Liver (tissue), 9 donors: ENCODE data around the gene DPY19L3. TPM values are rescaled to one million over a fixed set of nuclear protein-coding genes. Genes with fewer than 3 reads are reported as not detected.

ENCODE experiments used
- DNase-seq: peaks from one replicate; pipeline ENCODE4 v3.0.0-alpha.2; 2017; ENCODE audit warnings: low spot score
- H3K27ac ChIP-seq, 2 donors: one replicate each; pipeline ENCODE4 v1.7.0; 2013; ENCODE audit warnings: inconsistent platforms in 2 of 2, low read length in 2 of 2, control low read depth in 1 of 2, low read depth in 1 of 2, mild to moderate bottlenecking in 1 of 2
- H3K27me3 ChIP-seq, 4 donors: one replicate each; pipeline versions ENCODE4 v1.6.1 to v1.7.0; 2013; ENCODE audit warnings: low read length in 3 of 4, inconsistent platforms in 1 of 4, mild to moderate bottlenecking in 1 of 4, moderate library complexity in 1 of 4; ENCODE audit not compliant: control insufficient read depth in 4 of 4, insufficient read depth in 4 of 4
- H3K36me3 ChIP-seq, 4 donors: one replicate each; pipeline versions ENCODE4 v1.6.1 to v1.7.0; 2013; ENCODE audit warnings: low read length in 3 of 4, mild to moderate bottlenecking in 3 of 4, low read depth in 1 of 4, moderate library complexity in 1 of 4; ENCODE audit not compliant: control insufficient read depth in 4 of 4, insufficient read depth in 3 of 4
- H3K4me1 ChIP-seq, 4 donors: one replicate each; pipeline versions ENCODE4 v1.6.1 to v1.7.0; 2013; ENCODE audit warnings: low read length in 3 of 4, mild to moderate bottlenecking in 3 of 4, moderate library complexity in 1 of 4; ENCODE audit not compliant: control insufficient read depth in 4 of 4, insufficient read depth in 4 of 4
- H3K4me3 ChIP-seq, 3 donors: one replicate each; pipeline versions ENCODE4 v1.6.1 to v1.7.0; 2013; ENCODE audit warnings: low read length in 3 of 3, control low read depth in 1 of 3, low read depth in 1 of 3, mild to moderate bottlenecking in 1 of 3
- H3K9ac ChIP-seq, 2 donors: one replicate each; pipeline ENCODE4 v1.7.0; 2013; ENCODE audit warnings: low read length in 2 of 2, mild to moderate bottlenecking in 2 of 2, moderate library complexity in 2 of 2, control low read depth in 1 of 2, low read depth in 1 of 2
- H3K9me3 ChIP-seq, 4 donors: one replicate each; pipeline versions ENCODE4 v1.6.1 to v1.7.0; 2013; ENCODE audit warnings: low read length in 3 of 4; ENCODE audit not compliant: control insufficient read depth in 4 of 4
- ATF3 ChIP-seq: IDR thresholded peaks from 2 replicates; pipeline ENCODE4 v1.6.1; 2016; ENCODE audit warnings: antibody characterized with exemption
- CTCF ChIP-seq: fragments of 150-350 bp; IDR thresholded peaks from 2 replicates; pipeline ENCODE4 v1.5.1; 2017; ENCODE audit warnings: improper control_type of control experiment, low read depth, low read length; ENCODE audit not compliant: missing input control
- FOXA1 ChIP-seq: IDR thresholded peaks from 2 replicates; pipeline ENCODE4 v1.6.1; 2016; ENCODE audit warnings: antibody characterized with exemption
- FOXA2 ChIP-seq: IDR thresholded peaks from 2 replicates; pipeline ENCODE4 v1.6.1; 2016; ENCODE audit warnings: antibody characterized with exemption
- GABPA ChIP-seq, 2 donors: IDR thresholded peaks in 1 of 2; conservative IDR thresholded peaks in 1 of 2; 2 replicates each; pipeline ENCODE4 v1.6.1; 2016; ENCODE audit warnings: antibody characterized with exemption in 2 of 2, mild to moderate bottlenecking in 1 of 2, moderate library complexity in 1 of 2
- HNF4G ChIP-seq: IDR thresholded peaks from 2 replicates; pipeline ENCODE4 v1.6.1; 2016; ENCODE audit warnings: antibody characterized with exemption
- JUND ChIP-seq, 2 donors: IDR thresholded peaks; 2 replicates each; pipeline ENCODE4 v1.6.1; 2016; ENCODE audit warnings: antibody characterized with exemption in 2 of 2
- MAX ChIP-seq: IDR thresholded peaks from 2 replicates; pipeline ENCODE4 v1.6.1; 2016; ENCODE audit warnings: antibody characterized with exemption
- RAD21 ChIP-seq, 2 donors: IDR thresholded peaks; 2 replicates each; pipeline ENCODE4 v1.6.1; 2016; ENCODE audit warnings: antibody characterized with exemption in 2 of 2, mild to moderate bottlenecking in 2 of 2
- REST ChIP-seq: IDR thresholded peaks from 2 replicates; pipeline ENCODE4 v1.6.1; 2016; ENCODE audit warnings: antibody characterized with exemption, mild to moderate bottlenecking
- RXRA ChIP-seq, 2 donors: IDR thresholded peaks; 2 replicates each; pipeline ENCODE4 v1.6.1; 2017 to 2018; ENCODE audit warnings: antibody characterized with exemption in 2 of 2, mild to moderate bottlenecking in 1 of 2
- SP1 ChIP-seq: IDR thresholded peaks from 2 replicates; pipeline ENCODE4 v1.6.1; 2018; ENCODE audit warnings: antibody characterized with exemption, mild to moderate bottlenecking
- TAF1 ChIP-seq: conservative IDR thresholded peaks from 2 replicates; pipeline ENCODE4 v1.6.1; 2016; ENCODE audit warnings: antibody characterized with exemption, mild to moderate bottlenecking
- ZBTB33 ChIP-seq: IDR thresholded peaks from 2 replicates; pipeline ENCODE4 v1.6.1; 2016; ENCODE audit warnings: antibody characterized with exemption
- WGBS: extraction: QIAGEN DNeasy Blood & Tissue Kit; methylation state at CpG from one replicate; pipeline ENCODE4 v1.1.7; 2013; 5-methylcytosine and 5-hydroxymethylcytosine counted together
- polyA plus RNA-seq, 2 donors: library from polyadenylated mRNA; stranded (reverse) in 1 of 2; unstranded in 1 of 2; fragments of 200-250 nt in 1 of 2; fragments of >200 nt in 1 of 2; fragmentation: Nextera tagmentation in 1 of 2; extraction: Ambion mirVana in 1 of 2; gene quantifications; one replicate each; pipeline versions ENCODE4 v1.2.1 to v1.2.3, GENCODE V29; 2013 to 2015
- total RNA-seq, 2 donors: library from RNA; depleted of rRNA; stranded (reverse); fragments of >200 nt; gene quantifications; one replicate each; pipeline ENCODE4 v1.2.3, GENCODE V29; 2014
- donor health status: healthy.
- donor health status: healthy.
- donor health status: healthy.
- donor health status: healthy.
- donor health status: healthy.

Gene DPY19L3
- total and polyA plus RNA-seq, 4 donors: 2.7 to 13.0 (median 7.4) TPM

- Histone ChIP-seq H3K9me3 (no peaks in the 10 kb centered on the region), H3K4me3 (no peak overlapping the region), H3K4me1 (peaks cover 3 to 21% (median 13%) of the 10 kb centered on the region in 4 donors), H3K27me3 (no peaks in the 10 kb centered on the region), H3K9ac (peak overlapping the region in 1 of 2 donors; percentile 39), H3K36me3 (peaks cover 2 to 50% (median 26%) of the 10 kb centered on the region in 4 donors), H3K27ac (no peak overlapping the region)
- WGBS: 96% methylated on average over 9 of the region's 9 CpGs
- DNase-seq: no peak
- TF ChIP-seq HNF4G (no peak), CTCF (no peak), TAF1 (no peak), ZBTB33 (no peak), MAX (no peak)
Observed at GRCh38 chr19:32359581-32359980, 46.0 kb upstream of the DPY19L3 start.

- Histone ChIP-seq H3K4me1 (peaks cover 3 to 21% (median 13%) of the 10 kb centered on the region in 4 donors), H3K27me3 (no peaks in the 10 kb centered on the region), H3K27ac (peak overlapping the region in 1 of 2 donors; percentile 70), H3K36me3 (peaks cover 2 to 40% (median 17%) of the 10 kb centered on the region in 4 donors), H3K9ac (no peak overlapping the region), H3K9me3 (no peaks in the 10 kb centered on the region), H3K4me3 (no peak overlapping the region)
- TF ChIP-seq SP1: no peak
- no peak for TF ChIP-seq REST
- no peak for TF ChIP-seq CTCF
- no peak for TF ChIP-seq HNF4G
- no peak for TF ChIP-seq ATF3
- TF ChIP-seq JUND (IDR thresholded peaks at IDR 0.05): no peak
- no peak for TF ChIP-seq TAF1
- no peak for TF ChIP-seq FOXA1
- no peak for TF ChIP-seq ZBTB33
- TF ChIP-seq RXRA (IDR thresholded peaks at IDR 0.05): no peak
- TF ChIP-seq GABPA (IDR thresholded peaks at IDR 0.05 in 1 of 2, conservative IDR thresholded peaks at IDR 0.05 in 1 of 2): no peak
- no peak for TF ChIP-seq RAD21 (IDR thresholded peaks at IDR 0.05)
- no peak for TF ChIP-seq MAX
- TF ChIP-seq FOXA2: no peak
- 86% methylated on average over 9 of the region's 9 CpGs for WGBS
- DNase-seq: no peak
Observed at GRCh38 chr19:32361574-32362317, 43.8 kb upstream of the DPY19L3 start.
